K562 treated with DMSO at 1 percent for 48 hours (cell line): Measurements from ENCODE around the gene UBXN1. TPM values are rescaled to one million over a fixed set of nuclear protein-coding genes. Genes with fewer than 3 reads are reported as not detected.

Source experiments
- total RNA-seq: library from RNA; unstranded; fragments of 300-600 nt; gene quantifications from 2 replicates; pipeline ENCODE4 v1.2.3, GENCODE V29; 2022; ENCODE audit warnings: low replicate concordance; ENCODE audit errors: extremely low read depth

UBXN1 gene
- 582 TPM in 1 of 2 replicates, not detected in the other for total RNA-seq

GRCh38 chr11:62678770-62679696 is at the start of gene UBXN1:
UBXN1 (minus strand) TSS chr11:62679073; CDS start chr11:62678923, 150 bp downstream.

GRCh38 chr11:62728171-62728988 is 49.5 kb upstream of the UBXN1 start, which contains the start of gene TTC9C:
TTC9C (plus strand) TSS chr11:62728486; CDS start chr11:62728849, 363 bp downstream.

GRCh38 chr11:62727165-62727871 is 48.4 kb upstream of the UBXN1 start, which contains the start of gene HNRNPUL2:
HNRNPUL2 (minus strand) TSS chr11:62727457; CDS start chr11:62727156, 301 bp downstream.

GRCh38 chr11:62707277-62707861 is 28.5 kb upstream of the UBXN1 start, which contains the start of the genes BSCL2 and GNG3:
BSCL2 (minus strand) TSS chr11:62707424; CDS start chr11:62707195, 229 bp downstream.
GNG3 (plus strand) TSS chr11:62707676; CDS start chr11:62708296, 620 bp downstream.

GRCh38 chr11:62689421-62690183 is 10.7 kb upstream of the UBXN1 start, which contains the start of gene LRRN4CL:
LRRN4CL (minus strand) TSS chr11:62689530; CDS start chr11:62688508, 1,022 bp downstream.

GRCh38 chr11:62671608-62672389 is 7.1 kb downstream of the UBXN1 start, which contains the start of the genes LBHD1 and UQCC3:
LBHD1 (minus strand) TSS chr11:62672267; CDS start chr11:62670031, 2,236 bp downstream.
UQCC3 (plus strand) TSS chr11:62671673; CDS start chr11:62671746, 73 bp downstream.

GRCh38 chr11:62665075-62665598 is 13.7 kb downstream of the UBXN1 start, which contains the start of the genes C11orf98 and CSKMT:
C11orf98 (minus strand) TSS chr11:62665210; CDS start chr11:62665169, 41 bp downstream.
CSKMT (plus strand) TSS chr11:62665312; CDS start chr11:62665880, 568 bp downstream.

GRCh38 chr11:62645946-62646824 is 32.7 kb downstream of the UBXN1 start, which contains the start of gene GANAB:
GANAB (minus strand) TSS chr11:62646613; CDS start chr11:62646599, 14 bp downstream.

Other genes with a start within 250 kb of the UBXN1 start
- not detected in 2 replicates for gene AHNAK, start 132.3 kb downstream of the UBXN1 start, total RNA-seq
- gene EEF1G, start 105.2 kb downstream of the UBXN1 start, total RNA-seq: 2,176 and 4,535 TPM in 2 replicates
- not detected in 2 replicates for gene TUT1, start 87.5 kb downstream of the UBXN1 start, total RNA-seq
- gene MTA2, start 77.2 kb downstream of the UBXN1 start, total RNA-seq: not detected in 2 replicates
- gene EML3, start 66.3 kb downstream of the UBXN1 start, total RNA-seq: not detected in 2 replicates
- gene ROM1, start 65.8 kb downstream of the UBXN1 start, total RNA-seq: not detected in 2 replicates
- not detected in 2 replicates for gene B3GAT3, start 57.1 kb downstream of the UBXN1 start, total RNA-seq
- 252 TPM in 1 of 2 replicates, not detected in the other for gene GANAB, start 32.5 kb downstream of the UBXN1 start, total RNA-seq
- not detected in 2 replicates for gene INTS5, start 25.8 kb downstream of the UBXN1 start, total RNA-seq
- not detected in 2 replicates for gene C11orf98, start 13.9 kb downstream of the UBXN1 start, total RNA-seq
- not detected in 2 replicates for gene CSKMT, start 13.8 kb downstream of the UBXN1 start, total RNA-seq
- gene UQCC3, start 7.4 kb downstream of the UBXN1 start, total RNA-seq: not detected in 2 replicates
- not detected in 2 replicates for gene LBHD1, start 6.8 kb downstream of the UBXN1 start, total RNA-seq
- not detected in 2 replicates for gene LRRN4CL, start 10.5 kb upstream of the UBXN1 start, total RNA-seq
- gene BSCL2, start 28.4 kb upstream of the UBXN1 start, total RNA-seq: not detected in 2 replicates
- not detected in 2 replicates for gene GNG3, start 28.6 kb upstream of the UBXN1 start, total RNA-seq
- gene HNRNPUL2, start 48.4 kb upstream of the UBXN1 start, total RNA-seq: not detected in 2 replicates
- gene TTC9C, start 49.4 kb upstream of the UBXN1 start, total RNA-seq: not detected in 2 replicates
- not detected in 2 replicates for gene ZBTB3, start 75.1 kb upstream of the UBXN1 start, total RNA-seq
- not detected in 2 replicates for gene POLR2G, start 82.5 kb upstream of the UBXN1 start, total RNA-seq
- gene TAF6L, start 92.3 kb upstream of the UBXN1 start, total RNA-seq: not detected in 2 replicates
- not detected in 2 replicates for gene TMEM179B, start 108.3 kb upstream of the UBXN1 start, total RNA-seq
- gene TMEM223, start 112.9 kb upstream of the UBXN1 start, total RNA-seq: not detected in 2 replicates
- gene NXF1, start 126.4 kb upstream of the UBXN1 start, total RNA-seq: not detected in 2 replicates
- gene STX5, start 153.0 kb upstream of the UBXN1 start, total RNA-seq: 493 TPM in 1 of 2 replicates, not detected in the other
- not detected in 2 replicates for gene TEX54, start 153.8 kb upstream of the UBXN1 start, total RNA-seq
- gene WDR74, start 160.5 kb upstream of the UBXN1 start, total RNA-seq: not detected in 2 replicates
- gene SLC3A2, start 201.8 kb upstream of the UBXN1 start, total RNA-seq: 454 and 648 TPM in 2 replicates
- gene CHRM1, start 242.3 kb upstream of the UBXN1 start, total RNA-seq: not detected in 2 replicates